Cortex of kidney (tissue), 1 donor: Measurements from ENCODE around the gene AGO4.

Experiments used
- DNase-seq: peaks from one replicate; lab custom pipeline; 2025; lab: John Stamatoyannopoulos, UW

Gene AGO4

GRCh38 chr1:35894656-35895055 lies 86.8 kb downstream of the AGO4 start:
- no peak for DNase-seq

- DNase-seq = no peak
Observed at GRCh38 chr1:35899941-35900340, 92.1 kb downstream of the AGO4 start.

- no peak for DNase-seq
Observed at GRCh38 chr1:35901235-35901634, 93.4 kb downstream of the AGO4 start.

GRCh38 chr1:35902671-35903070 lies 94.9 kb downstream of the AGO4 start:
- DNase-seq = no peak
